Stimulated activated CD8-positive, alpha-beta memory T cell treated with anti-CD3 and anti-CD28 coated beads, Interleukin-15, amount 100 ng/mL, for 4 hours (primary cell): ENCODE results near the gene SRPK3.

ENCODE experiments used
- DNase-seq, 2 donors: peaks; one replicate each; pipeline ENCODE4 v3.0.0-alpha.2; 2020; ENCODE audit warnings: low read depth in 2 of 2

The SRPK3 gene

DNA sequence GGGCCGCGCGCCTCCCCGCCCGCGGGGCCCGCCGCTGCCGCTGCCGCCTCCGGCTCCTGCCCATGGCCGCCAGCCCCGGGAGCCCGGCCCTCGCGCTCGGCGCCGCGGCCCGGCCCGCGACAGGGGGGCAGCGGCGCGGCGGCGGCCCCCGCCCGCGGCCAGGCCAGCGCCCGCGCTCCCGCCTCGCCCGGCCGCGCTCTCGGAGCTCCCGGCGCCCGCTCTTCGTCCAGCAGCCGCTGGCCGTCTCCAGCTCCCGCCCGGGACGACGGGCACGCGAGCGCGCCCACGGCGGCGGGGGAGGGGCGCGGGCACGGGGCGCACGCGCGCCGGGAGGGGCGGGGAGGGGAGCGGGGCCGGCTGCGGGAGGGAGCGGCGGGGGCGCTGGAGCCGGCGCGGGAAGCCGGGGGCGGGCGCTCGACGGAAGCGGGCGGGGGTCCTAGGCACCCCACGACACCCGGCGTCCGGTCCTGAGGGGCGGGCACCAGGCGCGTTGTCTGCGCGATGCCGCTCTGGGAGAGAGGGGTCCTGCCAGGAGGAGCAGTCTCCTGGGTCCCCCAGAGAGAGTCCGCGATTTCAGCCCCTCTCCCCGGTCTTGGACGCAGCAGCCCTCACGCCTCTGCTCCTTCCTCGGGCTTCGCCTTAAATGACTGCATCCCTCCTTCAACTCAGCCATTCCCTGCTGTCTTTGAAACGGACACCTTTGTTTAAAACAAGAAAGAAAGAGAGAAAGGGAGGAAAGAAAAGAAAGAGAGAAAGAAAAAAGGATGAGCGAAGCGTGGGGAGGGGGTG lies 50.0 kb downstream of the SRPK3 start:
- no peak for DNase-seq

DNA sequence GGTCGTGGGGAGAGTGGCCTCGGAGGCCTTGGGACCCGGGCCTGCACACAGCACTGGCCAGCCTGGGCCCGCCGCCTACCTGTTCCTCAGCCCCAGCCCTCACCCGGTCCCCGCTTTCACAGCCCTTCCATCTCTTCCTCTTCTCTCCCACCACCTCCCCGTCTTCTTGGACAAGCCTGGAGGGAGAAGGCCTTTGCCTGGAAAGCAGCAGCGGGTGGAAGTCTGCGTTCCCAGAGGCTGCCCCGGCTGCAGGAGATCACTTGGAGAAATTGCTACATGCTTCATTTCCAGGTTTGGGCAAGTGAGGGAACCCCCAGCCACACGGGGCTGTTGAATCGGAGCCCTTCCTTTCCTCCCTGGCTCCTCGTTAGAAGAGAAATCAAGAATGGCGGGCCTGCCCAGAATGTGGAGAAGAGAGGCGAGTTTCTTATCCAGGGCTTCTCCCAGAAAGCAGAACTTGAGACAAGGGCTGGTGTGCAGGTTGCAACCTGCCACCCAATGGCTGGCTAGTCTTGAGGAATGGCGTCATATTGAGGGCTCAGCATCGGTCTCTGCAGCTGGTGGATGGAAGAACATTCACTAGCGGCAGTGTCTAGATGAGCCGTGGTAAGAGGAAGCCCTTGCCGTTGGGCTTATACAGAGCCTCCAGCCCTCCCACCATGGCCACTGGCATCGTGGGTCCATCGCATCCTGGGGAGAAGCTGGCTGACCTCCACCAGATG lies 50.7 kb downstream of the SRPK3 start:
- DNase-seq = no peak

DNA sequence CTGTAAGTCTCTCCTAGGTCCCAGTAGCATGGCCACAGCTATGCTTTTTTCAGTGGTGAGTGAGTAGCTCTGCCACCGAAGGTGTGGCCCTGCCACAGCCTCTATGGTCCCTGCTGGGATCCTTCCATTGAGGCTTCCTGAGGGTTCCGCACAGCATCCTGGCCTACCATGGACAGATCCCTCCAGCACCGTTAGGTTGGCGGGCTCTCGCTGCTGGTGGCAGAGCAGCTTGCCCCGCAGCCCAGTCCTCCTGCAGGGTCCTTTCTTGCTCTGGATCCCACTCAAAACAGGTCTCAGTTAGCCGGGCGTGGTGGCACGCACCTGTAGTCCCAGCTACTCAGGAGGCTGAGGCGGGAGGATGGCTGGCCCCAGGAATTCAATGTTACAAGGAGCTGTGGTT lies 51.9 kb downstream of the SRPK3 start:
- no peak for DNase-seq
